COR-L47 (cell line): Measurements from ENCODE around the gene MAN2A2.
"Not testable (repeated sequence)": the region's sequence is repeated elsewhere in the genome, so short reads cannot be mapped to it uniquely, and the experiment has no call there.

ENCODE experiments used
- DNase-seq: peaks from one replicate; lab custom pipeline; 2025; lab: John Stamatoyannopoulos, UW

MAN2A2 gene

GRCh38 chr15:90871139-90871715, 31.9 kb upstream of the MAN2A2 start:
- DNase-seq, result no peak

GRCh38 chr15:90871716-90872485, 31.2 kb upstream of the MAN2A2 start:
- DNase-seq, result no peak

GRCh38 chr15:90872486-90873184, 30.5 kb upstream of the MAN2A2 start:
- DNase-seq, result no peak

GRCh38 chr15:90873488-90873997, 29.6 kb upstream of the MAN2A2 start:
- no peak for DNase-seq

GRCh38 chr15:90873998-90874605, 29.0 kb upstream of the MAN2A2 start:
- no peak for DNase-seq

GRCh38 chr15:90874986-90875385, 28.1 kb upstream of the MAN2A2 start:
- DNase-seq, result not testable (repeated sequence)

GRCh38 chr15:90875549-90875981, 27.5 kb upstream of the MAN2A2 start:
- DNase-seq, result no peak

- no peak for DNase-seq
Measured at GRCh38 chr15:90876046-90876445, 27.1 kb upstream of the MAN2A2 start.

- no peak for DNase-seq
Measured at GRCh38 chr15:90876512-90877170, 26.5 kb upstream of the MAN2A2 start.

- no peak for DNase-seq
Measured at GRCh38 chr15:90877315-90877714, 25.8 kb upstream of the MAN2A2 start.

GRCh38 chr15:90877996-90878395, 25.1 kb upstream of the MAN2A2 start:
- DNase-seq, result no peak

- DNase-seq, result no peak
Measured at GRCh38 chr15:90878660-90879059, 24.4 kb upstream of the MAN2A2 start.

- no peak for DNase-seq
Measured at GRCh38 chr15:90879730-90880366, 23.3 kb upstream of the MAN2A2 start.

GRCh38 chr15:90880381-90881145, 22.5 kb upstream of the MAN2A2 start:
- no peak for DNase-seq

GRCh38 chr15:90881181-90881977, 21.7 kb upstream of the MAN2A2 start:
- DNase-seq, result no peak

- no peak for DNase-seq
Measured at GRCh38 chr15:90881978-90882721, 21.0 kb upstream of the MAN2A2 start.

GRCh38 chr15:90882781-90883525, 20.1 kb upstream of the MAN2A2 start:
- no peak for DNase-seq

GRCh38 chr15:90883526-90883975, 19.6 kb upstream of the MAN2A2 start:
- DNase-seq, result no peak
